Gastroesophageal sphincter (tissue), 4 donors: Measurements from ENCODE around the gene TNFRSF19. TPM values are rescaled to one million over a fixed set of nuclear protein-coding genes. Genes with fewer than 3 reads are reported as not detected.

ENCODE experiments used
- ATAC-seq: fragments of 150-250 bp; one replicate; pipeline ENCODE4 v1.9.1; 2016; ENCODE audit warnings: mild to moderate bottlenecking, moderate library complexity
- H3K27ac ChIP-seq, 4 donors: fragments of 200-600 bp; sonication (generic) in 3 of 4; 1 replicate in 3 of 4; 2 replicates in 1 of 4; pipeline ENCODE4 v1.5.1; 2016 to 2019
- H3K27me3 ChIP-seq: fragments of 200-600 bp; sonication (generic); one replicate; pipeline ENCODE4 v1.5.1; 2019
- H3K36me3 ChIP-seq, 2 donors: fragments of 200-600 bp; sonication (generic); one replicate each; pipeline ENCODE4 v1.5.1; 2019; ENCODE audit warnings: control low read depth in 1 of 2
- H3K4me1 ChIP-seq, 3 donors: fragments of 200-600 bp; sonication (generic); 1 replicate in 2 of 3; 2 replicates in 1 of 3; pipeline ENCODE4 v1.5.1; 2016 to 2019; ENCODE audit warnings: control low read depth in 2 of 3
- H3K4me3 ChIP-seq, 2 donors: fragments of 200-600 bp; sonication (generic); one replicate each; pipeline ENCODE4 v1.5.1; 2019; ENCODE audit warnings: mild to moderate bottlenecking in 1 of 2, moderate library complexity in 1 of 2
- H3K9me3 ChIP-seq, 3 donors: fragments of 200-600 bp; sonication (generic); one replicate each; pipeline ENCODE4 v1.5.1; 2017 to 2019; ENCODE audit warnings: control low read depth in 2 of 3
- EP300 ChIP-seq: sonication (generic); formaldehyde crosslinking; IDR thresholded peaks from one replicate; pipeline ENCODE4 v1.6.1; 2017; ENCODE audit warnings: antibody characterized with exemption, mild to moderate bottlenecking
- POLR2A ChIP-seq, 2 donors: fragments of 450-650 bp; IDR thresholded peaks; one replicate each; pipeline ENCODE4 v1.6.1; 2017; ENCODE audit warnings: antibody characterized with exemption in 2 of 2, mild to moderate bottlenecking in 2 of 2, moderate library complexity in 1 of 2
- POLR2AphosphoS5 ChIP-seq: sonication (generic); formaldehyde crosslinking; IDR thresholded peaks from one replicate; pipeline ENCODE4 v1.6.1; 2017; ENCODE audit warnings: antibody characterized with exemption
- WGBS, 2 donors: methylation state at CpG; one replicate each; pipeline ENCODE4 v1.1.5; 2018; ENCODE audit warnings: low coverage in 1 of 2; 5-methylcytosine and 5-hydroxymethylcytosine counted together
- total RNA-seq, 4 donors: library from RNA; depleted of rRNA; stranded (reverse); fragments of >200 nt; gene quantifications; one replicate each; pipeline ENCODE4 v1.1.0, GENCODE V29; 2016
- TF ChIP-seq, protein P1 (sequence below), 4 experiments: fragments of 200-600 bp in 2 of 4; fragments of 450-650 bp in 2 of 4; sonication (generic) in 1 of 4; IDR thresholded peaks; one replicate each; pipeline ENCODE4 v1.5.1; 2017 to 2019; ENCODE audit warnings: antibody characterized with exemption in 4 of 4, mild to moderate bottlenecking in 2 of 4, moderate library complexity in 2 of 4

The TNFRSF19 gene
- total RNA-seq, 4 donors from 2014 or later = 4.1 to 14.7 (median 8.2) TPM

DNA sequence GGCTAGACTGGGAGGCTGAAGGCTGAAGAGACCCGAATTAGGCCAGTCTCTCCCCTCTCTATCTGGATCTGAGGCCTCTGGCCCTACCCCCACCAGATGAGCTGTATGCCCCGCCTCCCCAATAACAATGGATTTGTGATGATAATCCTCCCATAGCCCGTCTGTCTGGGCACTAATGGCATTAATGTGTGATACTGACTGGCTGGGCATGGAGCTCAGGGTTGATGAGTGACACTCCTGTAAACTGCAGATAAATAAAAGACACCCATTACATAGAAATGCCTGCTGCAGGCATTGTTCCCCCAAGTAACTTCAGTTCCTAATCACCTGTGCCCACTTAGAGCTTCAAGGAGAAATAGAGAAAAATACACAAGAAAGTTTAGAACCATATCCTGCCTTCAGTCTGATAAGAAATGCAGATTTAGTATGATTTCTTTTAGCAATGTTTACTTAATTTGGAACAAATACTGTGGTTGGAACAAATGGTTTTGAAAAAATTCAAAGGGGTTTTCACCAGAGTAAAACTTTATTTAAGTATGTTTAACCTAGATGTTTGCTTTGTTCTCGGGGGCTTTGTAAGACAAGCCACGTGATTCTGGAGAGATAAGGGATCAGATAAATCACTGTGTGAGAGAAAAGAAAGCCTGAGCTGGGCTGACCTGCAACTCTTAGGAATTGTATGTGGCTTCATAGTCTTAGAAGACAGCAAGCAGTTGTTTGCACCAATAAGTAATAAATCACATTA, 60.3 kb downstream of the TNFRSF19 start:
- Histone ChIP-seq H3K4me1 (peaks cover 0 to 22% (median 0%) of the 10 kb centered on the region in 3 donors), H3K27ac (no peak overlapping the region), H3K9me3 (no peaks in the 10 kb centered on the region), H3K4me3 (no peak overlapping the region), H3K27me3 (no peaks in the 10 kb centered on the region), H3K36me3 (no peaks in the 10 kb centered on the region)
- TF ChIP-seq EP300 (no peak), POLR2A (IDR thresholded peaks at IDR 0.05) (no peak), POLR2AphosphoS5 (no peak)
- TF ChIP-seq, protein P1, sequence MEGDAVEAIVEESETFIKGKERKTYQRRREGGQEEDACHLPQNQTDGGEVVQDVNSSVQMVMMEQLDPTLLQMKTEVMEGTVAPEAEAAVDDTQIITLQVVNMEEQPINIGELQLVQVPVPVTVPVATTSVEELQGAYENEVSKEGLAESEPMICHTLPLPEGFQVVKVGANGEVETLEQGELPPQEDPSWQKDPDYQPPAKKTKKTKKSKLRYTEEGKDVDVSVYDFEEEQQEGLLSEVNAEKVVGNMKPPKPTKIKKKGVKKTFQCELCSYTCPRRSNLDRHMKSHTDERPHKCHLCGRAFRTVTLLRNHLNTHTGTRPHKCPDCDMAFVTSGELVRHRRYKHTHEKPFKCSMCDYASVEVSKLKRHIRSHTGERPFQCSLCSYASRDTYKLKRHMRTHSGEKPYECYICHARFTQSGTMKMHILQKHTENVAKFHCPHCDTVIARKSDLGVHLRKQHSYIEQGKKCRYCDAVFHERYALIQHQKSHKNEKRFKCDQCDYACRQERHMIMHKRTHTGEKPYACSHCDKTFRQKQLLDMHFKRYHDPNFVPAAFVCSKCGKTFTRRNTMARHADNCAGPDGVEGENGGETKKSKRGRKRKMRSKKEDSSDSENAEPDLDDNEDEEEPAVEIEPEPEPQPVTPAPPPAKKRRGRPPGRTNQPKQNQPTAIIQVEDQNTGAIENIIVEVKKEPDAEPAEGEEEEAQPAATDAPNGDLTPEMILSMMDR (IDR thresholded peaks at IDR 0.05) = no peak
- no peak for ATAC-seq
- WGBS, 2 donors = 53 to 88% methylated on average over 5 of the region's 5 CpGs

DNA sequence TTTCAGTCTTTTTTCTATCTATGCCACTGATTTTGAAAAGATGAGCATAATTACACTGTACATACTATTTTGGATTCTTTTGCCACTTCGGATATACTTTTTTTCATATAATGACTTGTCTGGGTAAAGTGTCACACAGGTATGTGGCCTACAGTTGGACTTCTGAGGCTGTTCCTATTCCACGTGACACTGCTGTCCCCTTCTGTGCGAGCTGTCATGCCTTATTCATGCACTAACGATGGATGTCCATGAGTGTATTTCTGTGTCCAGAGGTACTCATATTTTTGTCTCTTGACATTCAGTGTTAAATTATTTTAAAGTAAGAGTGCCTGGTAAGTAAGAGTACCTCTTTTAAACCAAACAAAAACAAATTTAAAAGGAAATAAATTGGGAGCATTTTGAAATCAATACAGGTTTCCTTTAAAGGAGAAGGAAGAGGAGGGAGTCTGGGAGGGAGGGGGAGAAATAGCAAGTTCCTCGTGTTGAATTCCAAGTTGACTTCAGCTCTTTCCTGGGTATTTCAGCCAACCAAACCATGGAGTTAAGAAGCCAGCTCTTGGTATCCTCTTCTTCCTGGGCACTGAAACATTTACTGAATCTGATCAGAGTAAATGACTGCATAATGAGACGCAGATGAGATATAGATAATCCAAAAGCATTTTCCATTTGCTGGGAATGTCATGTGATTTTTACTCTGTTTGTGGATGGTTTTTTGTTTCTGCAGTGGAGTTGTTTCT, 61.3 kb downstream of the TNFRSF19 start:
- Histone ChIP-seq H3K36me3 (no peaks in the 10 kb centered on the region), H3K4me1 (peaks cover 0 to 20% (median 0%) of the 10 kb centered on the region in 3 donors), H3K27ac (no peak overlapping the region), H3K9me3 (no peaks in the 10 kb centered on the region), H3K27me3 (no peaks in the 10 kb centered on the region), H3K4me3 (no peak overlapping the region)
- ATAC-seq = no peak
- TF ChIP-seq POLR2A (IDR thresholded peaks at IDR 0.05) (no peak), EP300 (no peak), POLR2AphosphoS5 (no peak)
- TF ChIP-seq, protein P1 (IDR thresholded peaks at IDR 0.05) = no peak
- WGBS, 2 donors = 78 to 87% methylated on average over 5 to 6 of the region's 6 CpGs

DNA sequence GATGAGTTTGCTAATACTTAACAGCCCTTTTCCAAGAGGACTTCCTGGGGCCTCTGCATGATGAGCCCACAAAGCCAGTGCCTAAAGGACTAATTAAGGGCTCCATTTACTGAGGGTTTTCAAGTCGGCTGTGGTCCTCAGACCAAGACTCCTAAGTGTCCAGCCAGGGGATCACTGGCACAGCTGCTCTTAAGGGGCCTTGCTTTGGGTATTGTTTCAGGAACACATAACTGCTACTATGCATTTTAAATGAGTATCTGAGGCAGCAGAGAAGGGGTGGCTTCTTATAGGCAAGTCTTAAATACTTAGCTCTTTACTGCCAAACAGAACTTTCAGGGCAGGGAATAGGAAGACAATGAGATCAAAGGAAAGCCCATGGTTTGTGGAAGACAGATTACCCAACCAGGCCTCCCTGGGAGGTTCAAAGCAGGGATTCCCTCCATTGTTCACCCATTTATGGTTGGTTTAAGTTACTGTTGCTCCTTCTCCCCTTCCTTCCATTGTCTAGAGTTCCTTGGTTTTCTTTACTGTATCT, 61.9 kb downstream of the TNFRSF19 start:
- TF ChIP-seq POLR2AphosphoS5 = no peak
- TF ChIP-seq EP300 = no peak

DNA sequence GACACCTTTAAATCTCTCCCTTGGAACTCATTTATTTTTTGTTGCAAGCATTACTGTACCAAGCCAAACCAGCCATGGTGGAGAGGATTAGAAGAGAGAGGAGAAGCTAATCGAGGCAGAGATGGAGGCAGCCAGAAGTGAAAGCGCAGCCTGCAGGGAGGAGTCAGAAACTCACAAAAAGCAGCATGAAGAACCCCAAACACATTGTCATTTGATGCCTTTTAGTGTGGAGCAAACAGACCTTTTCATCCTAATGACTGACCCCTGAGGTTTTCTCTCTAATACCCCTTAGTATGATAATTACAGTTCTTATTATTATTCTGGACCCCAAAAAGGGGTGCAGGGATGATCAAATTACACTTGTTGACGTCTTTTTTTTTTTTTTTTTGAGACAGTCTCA, 62.5 kb downstream of the TNFRSF19 start:
- Histone ChIP-seq H3K9me3 (no peaks in the 10 kb centered on the region), H3K4me3 (no peak overlapping the region), H3K27ac (no peak overlapping the region), H3K4me1 (peaks cover 0 to 18% (median 0%) of the 10 kb centered on the region in 3 donors), H3K27me3 (no peaks in the 10 kb centered on the region), H3K36me3 (no peaks in the 10 kb centered on the region)
- ATAC-seq = no peak
- TF ChIP-seq, protein P1 (IDR thresholded peaks at IDR 0.05) = no peak
- TF ChIP-seq EP300 (no peak), POLR2A (IDR thresholded peaks at IDR 0.05) (no peak), POLR2AphosphoS5 (no peak)
- 66 to 82% methylated on average over 3 of the region's 3 CpGs for WGBS, 2 donors

More for the DNA sequence above, 61.9 kb downstream of the TNFRSF19 start:
- Histone ChIP-seq H3K27ac (no peak overlapping the region), H3K36me3 (no peaks in the 10 kb centered on the region), H3K4me3 (no peak overlapping the region), H3K4me1 (peaks cover 0 to 14% (median 0%) of the 10 kb centered on the region in 3 donors), H3K9me3 (no peaks in the 10 kb centered on the region), H3K27me3 (no peaks in the 10 kb centered on the region)
- ATAC-seq = no peak
- WGBS, 2 donors = 80% methylated on average over 1 of the region's 1 CpG; no CpG with 5 or more reads in 1 of the 2 donors

DNA sequence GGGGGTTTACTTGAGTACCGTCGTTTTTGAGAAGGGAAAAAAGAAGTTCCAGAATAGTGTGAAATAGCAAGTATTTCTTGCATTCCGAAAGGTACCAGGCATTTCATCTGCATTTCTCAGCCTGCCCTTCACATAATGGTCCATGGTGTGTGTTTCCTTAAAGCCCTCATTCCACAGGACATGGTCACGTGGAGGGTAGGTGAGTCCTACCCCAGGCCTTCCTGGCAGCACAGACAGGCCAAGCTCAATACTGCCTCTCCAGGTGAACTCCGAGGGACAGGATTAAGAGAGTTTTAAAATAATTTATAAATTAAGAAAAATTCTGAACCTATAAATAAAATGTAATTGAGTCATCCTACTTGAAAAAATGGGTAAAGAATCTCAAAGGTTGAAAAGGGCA, 64.7 kb downstream of the TNFRSF19 start:
- H3K27me3 ChIP-seq = no peaks in the 10 kb centered on the region
- WGBS, 2 donors = 86 to 94% methylated on average over 2 of the region's 5 CpGs
- no peak overlapping the region for H3K27ac ChIP-seq
- TF ChIP-seq, protein P1 (IDR thresholded peaks at IDR 0.05) = no peak
- TF ChIP-seq EP300 = no peak
- no peak overlapping the region for H3K4me3 ChIP-seq
- H3K4me1 ChIP-seq = peaks cover 0 to 19% (median 0%) of the 10 kb centered on the region in 3 donors
- no peaks in the 10 kb centered on the region for H3K9me3 ChIP-seq
- H3K36me3 ChIP-seq = no peaks in the 10 kb centered on the region
- no peak for ATAC-seq
